H9 (cell line): ENCODE results near the gene LYRM1. TPM values are rescaled to one million over a fixed set of nuclear protein-coding genes. Genes with fewer than 3 reads are reported as not detected.
A peak's percentile ranks its signal among the peaks of the same experiment; 100 is the strongest.

Experiments
- DNase-seq: peaks from one replicate; pipeline ENCODE4 v3.0.0-alpha.2; 2017
- H2AFZ ChIP-seq: one replicate; pipeline ENCODE4 v1.6.1; 2013; ENCODE audit warnings: mild to moderate bottlenecking, low read length, control low read depth, moderate library complexity
- H2AK5ac ChIP-seq: 2 replicates; pipeline ENCODE4 v1.6.1; 2013; ENCODE audit warnings: low read length, control low read depth, mixed read lengths; ENCODE audit not compliant: insufficient read length
- H2BK120ac ChIP-seq: one replicate; pipeline ENCODE4 v1.6.1; 2013; ENCODE audit warnings: low read depth, mild to moderate bottlenecking, low read length, control low read depth, inconsistent platforms; ENCODE audit not compliant: poor library complexity, severe bottlenecking
- H2BK12ac ChIP-seq: 2 replicates; pipeline ENCODE4 v1.6.1; 2013; ENCODE audit warnings: low read length, control low read depth, mixed read lengths, low read depth; ENCODE audit not compliant: insufficient read length
- H2BK15ac ChIP-seq: 2 replicates; pipeline ENCODE4 v1.6.1; 2013; ENCODE audit warnings: low read depth, low read length, control low read depth
- H2BK20ac ChIP-seq: one replicate; pipeline ENCODE4 v1.6.1; 2013; ENCODE audit warnings: low read depth, mild to moderate bottlenecking, low read length, control low read depth, inconsistent platforms; ENCODE audit not compliant: poor library complexity, severe bottlenecking
- H2BK5ac ChIP-seq: 2 replicates; pipeline ENCODE4 v1.6.1; 2013; ENCODE audit warnings: low read length, control low read depth, mixed read lengths; ENCODE audit not compliant: insufficient read length
- H3K14ac ChIP-seq: 2 replicates; pipeline ENCODE4 v1.6.1; 2013; ENCODE audit warnings: low read length, control low read depth; ENCODE audit not compliant: insufficient read depth
- H3K18ac ChIP-seq: 2 replicates; pipeline ENCODE4 v1.6.1; 2013; ENCODE audit warnings: low read depth, mild to moderate bottlenecking, mixed read lengths, low read length, control low read depth; ENCODE audit not compliant: insufficient read length
- H3K23ac ChIP-seq: 2 replicates; pipeline ENCODE4 v1.6.1; 2013; ENCODE audit warnings: low read length, control low read depth, mixed read lengths, low read depth; ENCODE audit not compliant: insufficient read length
- H3K23me2 ChIP-seq: 2 replicates; pipeline ENCODE4 v1.6.1; 2013; ENCODE audit warnings: low read depth, mild to moderate bottlenecking, mixed read lengths, low read length, control low read depth; ENCODE audit not compliant: insufficient read length, poor library complexity, severe bottlenecking
- H3K27ac ChIP-seq: 2 replicates; pipeline ENCODE4 v1.5.1; 2013; ENCODE audit warnings: low read length, control low read depth, mixed read lengths, low read depth; ENCODE audit not compliant: insufficient read length
- H3K27me3 ChIP-seq: 2 replicates; pipeline ENCODE4 v1.6.1; 2013; ENCODE audit warnings: low read length, control low read depth, inconsistent platforms; ENCODE audit not compliant: insufficient read depth
- H3K4ac ChIP-seq: 2 replicates; pipeline ENCODE4 v1.6.1; 2013; ENCODE audit warnings: low read depth, mild to moderate bottlenecking, control low read depth, inconsistent platforms, low read length, moderate library complexity
- H3K4me1 ChIP-seq: 2 replicates; pipeline ENCODE4 v1.6.1; 2013; ENCODE audit warnings: low read length, control low read depth, inconsistent platforms; ENCODE audit not compliant: insufficient read depth
- H3K4me2 ChIP-seq: 2 replicates; pipeline ENCODE4 v1.6.1; 2013; ENCODE audit warnings: low read length, control low read depth, mixed read lengths; ENCODE audit not compliant: insufficient read length, insufficient read depth
- H3K56ac ChIP-seq: 2 replicates; pipeline ENCODE4 v1.6.1; 2013; ENCODE audit warnings: low read depth, mild to moderate bottlenecking, mixed read lengths, low read length, control low read depth; ENCODE audit not compliant: insufficient read length
- H3K79me1 ChIP-seq: 2 replicates; pipeline ENCODE4 v1.6.1; 2013; ENCODE audit warnings: low read depth, mild to moderate bottlenecking, moderate library complexity, low read length, control low read depth, inconsistent platforms; ENCODE audit not compliant: insufficient read depth, poor library complexity, severe bottlenecking
- H3K79me2 ChIP-seq: 2 replicates; pipeline ENCODE4 v1.6.1; 2013; ENCODE audit warnings: low read length, control low read depth, inconsistent platforms; ENCODE audit not compliant: insufficient read depth
- H3K9ac ChIP-seq: 2 replicates; pipeline ENCODE4 v1.6.1; 2013; ENCODE audit warnings: low read length, control low read depth, mixed read lengths; ENCODE audit not compliant: insufficient read length; ENCODE audit errors: extremely low read depth
- H3K9me3 ChIP-seq: one replicate; pipeline ENCODE4 v1.6.1; 2013; ENCODE audit warnings: low read depth, low read length, inconsistent platforms; ENCODE audit not compliant: control insufficient read depth
- H3T11ph ChIP-seq: one replicate; pipeline ENCODE4 v1.6.1; 2013; ENCODE audit warnings: mild to moderate bottlenecking, low read length, control low read depth, inconsistent platforms
- H4K20me1 ChIP-seq: one replicate; pipeline ENCODE4 v1.6.1; 2013; ENCODE audit not compliant: control insufficient read depth, insufficient read length, insufficient read depth
- H4K5ac ChIP-seq: 2 replicates; pipeline ENCODE4 v1.6.1; 2013; ENCODE audit warnings: low read depth, mild to moderate bottlenecking, mixed read lengths, low read length, control low read depth; ENCODE audit not compliant: insufficient read length
- H4K8ac ChIP-seq: replicated peaks from 2 replicates; pipeline ENCODE4 v1.6.1; 2013; ENCODE audit warnings: low read length, control low read depth, mixed read lengths, low read depth; ENCODE audit not compliant: insufficient read length
- H4K91ac ChIP-seq: 2 replicates; pipeline ENCODE4 v1.6.1; 2013; ENCODE audit warnings: low read depth, mild to moderate bottlenecking, moderate library complexity, mixed read lengths, low read length, control low read depth; ENCODE audit not compliant: insufficient read length
- H3K27ac Mint-ChIP-seq, 3 experiments: 2 replicates in 2 of 3; 3 replicates in 1 of 3; pipeline ENCODE4 v1.8.0; 2020 to 2021; ENCODE audit warnings: mixed read lengths in 3 of 3, mild to moderate bottlenecking in 1 of 3, moderate library complexity in 1 of 3
- H3K27me3 Mint-ChIP-seq: 2 replicates; pipeline ENCODE4 v1.8.0; 2021; ENCODE audit warnings: low read depth, mild to moderate bottlenecking, moderate library complexity, mixed read lengths
- H3K36me3 Mint-ChIP-seq, 3 experiments: 2 replicates in 2 of 3; 3 replicates in 1 of 3; pipeline ENCODE4 v1.8.0; 2020 to 2021; ENCODE audit warnings: low read depth in 3 of 3, mixed read lengths in 3 of 3; ENCODE audit not compliant: insufficient read depth in 1 of 3
- H3K4me1 Mint-ChIP-seq, 2 experiments: 2 replicates each; pipeline ENCODE4 v1.8.0; 2020; ENCODE audit warnings: mixed read lengths in 2 of 2
- H3K4me3 Mint-ChIP-seq, 2 experiments: 2 replicates in 1 of 2; 3 replicates in 1 of 2; pipeline ENCODE4 v1.8.0; 2020 to 2021; ENCODE audit warnings: mild to moderate bottlenecking in 2 of 2, mixed read lengths in 2 of 2, moderate library complexity in 1 of 2
- H3K9me3 Mint-ChIP-seq, 2 experiments: 2 replicates in 1 of 2; 3 replicates in 1 of 2; pipeline ENCODE4 v1.8.0; 2020; ENCODE audit warnings: mild to moderate bottlenecking in 2 of 2, mixed read lengths in 2 of 2, moderate library complexity in 1 of 2
- CTCF ChIP-seq: fragments of 200-600 bp; sonication (generic); conservative IDR thresholded peaks from 3 replicates; pipeline ENCODE4 v1.8.0; 2021; ENCODE audit warnings: antibody characterized with exemption, mild to moderate bottlenecking
- WGBS: extraction: QIAGEN DNeasy Blood & Tissue Kit; methylation state at CpG from one replicate; pipeline ENCODE4 v1.1.7; 2013; ENCODE audit warnings: missing lambda C conversion rate, low lambda C conversion rate, mixed read lengths; ENCODE audit not compliant: insufficient read length; ENCODE audit errors: extremely low coverage; 5-methylcytosine and 5-hydroxymethylcytosine counted together
- total RNA-seq: library from RNA; stranded (reverse); gene quantifications from 2 replicates; pipeline ENCODE4 v1.2.1, GENCODE V29; 2021

Gene LYRM1
- total RNA-seq, 1 experiment from 2014 or later: 9.6 TPM

- H3K27ac Mint-ChIP-seq: peak overlapping the region in 2 of 3 experiments; percentile 8 to 76; a peak in 4 of 7 replicates
- no peak overlapping the region for H3K18ac ChIP-seq
- no peaks in the 10 kb centered on the region for H3K27me3 Mint-ChIP-seq
- H3K4me1 ChIP-seq: no peaks in the 10 kb centered on the region; the same call in 1 of the 2 replicates
- H2BK12ac ChIP-seq: no peak overlapping the region
- no peak overlapping the region for H2BK5ac ChIP-seq
- WGBS: no CpG with 5 or more reads among the region's 3 CpGs
- no peak overlapping the region for H4K91ac ChIP-seq
- H2AFZ ChIP-seq: no peak overlapping the region
- H3K79me2 ChIP-seq: peaks cover 3% of the 10 kb centered on the region; the same call in 1 of the 2 replicates
- no peak overlapping the region for H3K9ac ChIP-seq
- no peak overlapping the region for H3K14ac ChIP-seq
- no peak overlapping the region for H2BK15ac ChIP-seq
- no peak overlapping the region for H3K4me3 Mint-ChIP-seq
- H3K4me2 ChIP-seq: no peak overlapping the region
- H2BK120ac ChIP-seq: no peak overlapping the region
- H4K20me1 ChIP-seq: no peaks in the 10 kb centered on the region
- no peak for DNase-seq
- no peak overlapping the region for H3K56ac ChIP-seq
- peaks cover 2 to 8% (median 5%) of the 10 kb centered on the region in 3 experiments; a peak in 4 of 7 replicates for H3K36me3 Mint-ChIP-seq
- H3K9me3 Mint-ChIP-seq: no peaks in the 10 kb centered on the region
- no peak overlapping the region for H3K27ac ChIP-seq
- H3K9me3 ChIP-seq: no peaks in the 10 kb centered on the region
- H2AK5ac ChIP-seq: no peak overlapping the region
- peaks cover 6% of the 10 kb centered on the region for H3K79me1 ChIP-seq
- no peak overlapping the region for H4K8ac ChIP-seq
- no peak overlapping the region for H3T11ph ChIP-seq
- no peaks in the 10 kb centered on the region for H3K23me2 ChIP-seq
- no peak overlapping the region for H3K23ac ChIP-seq
- no peaks in the 10 kb centered on the region for H3K27me3 ChIP-seq
- no peak overlapping the region for H3K4ac ChIP-seq
- TF ChIP-seq CTCF: no peak
- H3K4me1 Mint-ChIP-seq: peaks cover 20 to 23% of the 10 kb centered on the region in 2 experiments
- no peak overlapping the region for H4K5ac ChIP-seq
- H2BK20ac ChIP-seq: no peak overlapping the region
Measured at GRCh38 chr16:20880867-20881502, 19.6 kb upstream of the LYRM1 start.
